Mammary epithelial cell (primary cell): ENCODE data around the gene CDH4.

Source experiments
- EZH2 ChIP-seq: IDR thresholded peaks from 2 replicates; pipeline ENCODE4 v1.6.1; 2012; ENCODE audit warnings: low read length, inconsistent platforms, borderline replicate concordance
- TF ChIP-seq, protein P1 (sequence below), 2 donors: IDR thresholded peaks in 1 of 2; conservative IDR thresholded peaks in 1 of 2; 2 replicates each; pipeline ENCODE4 v1.5.1; 2011 to 2012; ENCODE audit warnings: inconsistent platforms in 2 of 2, low read length in 2 of 2, mild to moderate bottlenecking in 2 of 2, control low read depth in 1 of 2, low read depth in 1 of 2; ENCODE audit not compliant: insufficient read depth in 1 of 2; ENCODE audit errors: extremely low read depth in 1 of 2

DNA sequence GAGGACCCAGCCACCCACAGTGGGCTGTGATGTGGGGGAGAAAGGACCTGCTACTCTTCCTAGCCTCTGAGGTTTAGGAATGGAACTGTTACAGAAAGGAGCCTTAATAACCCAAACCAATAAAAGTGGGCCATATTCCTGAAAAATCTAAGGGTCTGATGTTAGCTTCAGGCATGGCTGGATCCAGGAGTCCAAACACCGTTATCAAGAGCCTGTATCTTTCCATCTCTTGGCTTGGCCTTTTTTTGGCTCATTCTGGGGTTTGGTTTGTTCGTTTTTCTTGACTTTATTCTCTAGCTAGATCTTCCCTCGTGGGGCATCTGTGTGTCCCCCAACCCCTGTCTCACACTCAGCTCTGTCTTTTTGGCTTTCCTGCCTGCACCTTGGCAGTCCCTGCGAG lies 38.7 kb downstream of the CDH4 start:
- TF ChIP-seq, protein P1, sequence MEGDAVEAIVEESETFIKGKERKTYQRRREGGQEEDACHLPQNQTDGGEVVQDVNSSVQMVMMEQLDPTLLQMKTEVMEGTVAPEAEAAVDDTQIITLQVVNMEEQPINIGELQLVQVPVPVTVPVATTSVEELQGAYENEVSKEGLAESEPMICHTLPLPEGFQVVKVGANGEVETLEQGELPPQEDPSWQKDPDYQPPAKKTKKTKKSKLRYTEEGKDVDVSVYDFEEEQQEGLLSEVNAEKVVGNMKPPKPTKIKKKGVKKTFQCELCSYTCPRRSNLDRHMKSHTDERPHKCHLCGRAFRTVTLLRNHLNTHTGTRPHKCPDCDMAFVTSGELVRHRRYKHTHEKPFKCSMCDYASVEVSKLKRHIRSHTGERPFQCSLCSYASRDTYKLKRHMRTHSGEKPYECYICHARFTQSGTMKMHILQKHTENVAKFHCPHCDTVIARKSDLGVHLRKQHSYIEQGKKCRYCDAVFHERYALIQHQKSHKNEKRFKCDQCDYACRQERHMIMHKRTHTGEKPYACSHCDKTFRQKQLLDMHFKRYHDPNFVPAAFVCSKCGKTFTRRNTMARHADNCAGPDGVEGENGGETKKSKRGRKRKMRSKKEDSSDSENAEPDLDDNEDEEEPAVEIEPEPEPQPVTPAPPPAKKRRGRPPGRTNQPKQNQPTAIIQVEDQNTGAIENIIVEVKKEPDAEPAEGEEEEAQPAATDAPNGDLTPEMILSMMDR (conservative IDR thresholded peaks at IDR 0.05 in 1 of 2, IDR thresholded peaks at IDR 0.05 in 1 of 2; ENCODE audit: extremely low read depth in 1 of 2, insufficient read depth in 1 of 2, low read depth in 1 of 2, low read length in 2 of 2), result no peak
- no peak for TF ChIP-seq EZH2
